Measurements from ENCODE around the gene CHAT.

The CHAT gene

GRCh38 chr10:49690698-49691356, 77.0 kb downstream of the CHAT start:
- no peak for DNase-seq

DNA sequence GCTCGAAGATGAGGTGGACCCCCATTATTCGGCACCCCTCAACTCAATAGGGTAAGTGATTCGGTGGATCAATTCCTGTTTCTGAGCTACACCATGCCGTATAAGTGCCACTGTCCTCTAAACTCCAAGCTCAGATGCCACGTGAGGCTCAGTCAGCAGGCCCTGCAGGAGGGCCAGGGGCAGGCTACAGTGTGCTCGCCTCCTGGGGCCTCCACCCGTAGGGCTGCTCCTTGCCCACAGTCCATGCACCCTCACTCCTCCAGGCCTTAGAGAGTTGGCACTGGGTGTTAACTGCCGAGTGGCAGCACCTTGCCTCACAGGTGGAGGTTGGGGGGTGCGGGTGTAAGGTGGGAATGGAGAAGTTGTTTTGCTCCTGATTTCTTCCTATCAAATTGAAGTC, 77.8 kb downstream of the CHAT start:
- DNase-seq: no peak

DNA sequence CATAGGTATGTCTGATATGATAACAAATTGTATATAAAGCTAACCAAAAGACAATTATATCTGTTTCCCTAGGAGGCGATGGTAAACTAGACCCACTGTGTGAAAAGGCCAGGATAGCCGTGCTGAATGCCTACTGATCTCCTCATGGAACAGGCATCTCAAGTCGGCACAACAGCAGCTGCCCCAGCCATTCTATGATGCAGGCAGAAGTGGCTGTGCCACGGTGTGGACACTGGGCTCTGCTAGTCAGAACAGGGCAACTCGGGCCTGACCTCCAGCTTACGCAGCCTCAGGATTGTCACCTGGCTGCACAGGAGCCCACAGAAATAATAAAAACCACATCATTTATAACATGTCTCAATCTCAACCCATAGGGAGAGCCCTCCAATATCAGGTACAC, 80.6 kb downstream of the CHAT start:
- DNase-seq: no peak

DNA sequence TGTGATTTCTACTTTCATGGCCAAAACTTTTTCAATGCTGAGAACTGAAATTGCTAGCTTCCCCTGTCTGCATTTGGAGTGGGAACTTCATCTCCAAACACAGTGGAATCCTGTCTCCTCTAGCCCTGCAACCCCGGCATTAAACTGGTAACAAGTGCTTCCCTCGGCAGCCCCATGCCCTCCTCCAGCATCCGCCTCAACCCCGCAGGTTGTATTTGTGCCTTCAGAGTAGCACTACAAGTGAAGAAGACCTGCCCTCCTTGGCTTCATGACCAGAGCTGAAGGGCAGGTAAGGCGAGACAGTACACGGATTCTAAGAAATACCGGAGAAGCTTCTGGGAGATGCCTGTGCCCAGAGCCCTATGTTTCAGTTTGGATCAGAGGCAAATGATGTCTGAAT, 82.5 kb downstream of the CHAT start:
- DNase-seq: no peak

- DNase-seq: no peak
Observed at GRCh38 chr10:49698679-49699078, 84.8 kb downstream of the CHAT start.

- DNase-seq: no peak
Observed at GRCh38 chr10:49700211-49700610, 86.4 kb downstream of the CHAT start.

GRCh38 chr10:49700997-49701396, 87.2 kb downstream of the CHAT start:
- DNase-seq: no peak

GRCh38 chr10:49707585-49707984, 93.7 kb downstream of the CHAT start:
- DNase-seq: no peak

GRCh38 chr10:49709934-49710333, 96.1 kb downstream of the CHAT start:
- no peak for DNase-seq

DNA sequence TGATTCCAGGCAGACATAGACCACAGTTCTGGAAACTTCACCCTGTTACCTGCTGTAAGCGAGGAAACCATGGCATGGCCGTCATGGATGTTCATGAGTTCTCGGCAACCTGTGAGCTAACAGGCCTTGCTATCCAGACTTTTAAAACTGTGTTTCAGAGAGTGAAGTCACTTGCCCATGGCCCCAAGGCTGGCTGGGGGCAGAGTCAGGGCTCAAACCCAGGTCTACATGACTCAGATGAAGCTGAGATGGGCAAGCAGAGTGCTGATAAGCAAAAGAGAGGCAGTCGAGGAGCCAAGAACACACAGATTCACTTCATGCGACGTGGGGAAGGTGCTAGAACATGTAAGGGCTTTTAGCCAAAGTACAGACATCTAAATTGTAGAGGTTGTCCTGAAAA, 97.1 kb downstream of the CHAT start:
- DNase-seq: no peak

DNA sequence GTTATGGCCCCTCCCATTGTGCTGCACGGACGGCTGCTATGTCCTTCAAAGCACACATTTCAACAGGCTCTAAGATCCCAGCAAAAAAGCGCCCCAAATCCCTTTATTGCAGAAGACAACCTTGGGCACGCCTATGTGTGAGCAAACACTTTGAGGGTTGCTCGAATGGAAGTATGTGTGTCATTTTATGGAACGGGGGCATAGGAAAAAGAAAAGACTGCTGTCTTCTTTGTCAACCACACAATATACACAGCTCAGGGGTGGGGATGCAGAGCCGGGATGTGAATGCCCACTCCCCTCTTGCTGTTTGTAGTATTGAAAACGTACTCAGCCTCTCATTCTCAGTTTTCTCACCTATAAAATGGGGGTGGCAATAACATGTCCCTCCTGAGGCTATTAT, 97.6 kb downstream of the CHAT start:
- no peak for DNase-seq

GRCh38 chr10:49713266-49713665, 99.4 kb downstream of the CHAT start:
- peak; percentile 11 for DNase-seq

Measured in islet precursor cell (in vitro differentiated cells).